HepG2 (cell line): ENCODE measurements around the gene DDR1. TPM values are rescaled to one million over a fixed set of nuclear protein-coding genes. Genes with fewer than 3 reads are reported as not detected.

Experiments
- AKAP8 ChIP-seq: sonication (generic); formaldehyde crosslinking; IDR thresholded peaks from 2 replicates; pipeline ENCODE4 v1.5.1; 2020; ENCODE audit warnings: mild to moderate bottlenecking, missing genetic modification reagents
- FOXA1 ChIP-seq, 2 experiments: fragments of 450-650 bp in 1 of 2; sonication (generic) in 1 of 2; formaldehyde crosslinking in 1 of 2; IDR thresholded peaks; 2 replicates each; pipeline versions ENCODE4 v1.4.0 to v1.6.1; 2016 to 2020; ENCODE audit warnings: missing genetic modification reagents in 1 of 2
- GTF2F1 ChIP-seq: fragments of 150-350 bp; IDR thresholded peaks from 2 replicates; pipeline ENCODE4 v1.6.1; 2014; ENCODE audit warnings: low read length
- HMGA1 ChIP-seq: sonication (generic); formaldehyde crosslinking; conservative IDR thresholded peaks from 2 replicates; pipeline ENCODE4 v1.4.0; 2020; ENCODE audit warnings: missing genetic modification reagents
- KLF16 ChIP-seq, 2 experiments: sonication (generic) in 1 of 2; formaldehyde crosslinking in 1 of 2; IDR thresholded peaks; 2 replicates each; pipeline versions ENCODE4 v1.6.1 to v1.8.0; 2016 to 2023; ENCODE audit warnings: missing genetic modification reagents in 2 of 2, missing compliant biosample characterization in 1 of 2
- MAF1 ChIP-seq: sonication (generic); formaldehyde crosslinking; IDR thresholded peaks from 2 replicates; pipeline ENCODE4 v1.5.0; 2020; ENCODE audit warnings: missing genetic modification reagents, borderline replicate concordance
- ZHX2 ChIP-seq, 2 experiments: sonication (generic) in 1 of 2; formaldehyde crosslinking in 1 of 2; IDR thresholded peaks; 2 replicates each; pipeline versions ENCODE4 v1.6.1 to v1.9.0; 2014 to 2022; ENCODE audit warnings: antibody characterized with exemption in 1 of 2, borderline replicate concordance in 1 of 2, inconsistent platforms in 1 of 2, low read depth in 1 of 2, missing genetic modification reagents in 1 of 2
- ZMYM3 ChIP-seq: sonication (generic); formaldehyde crosslinking; IDR thresholded peaks from 2 replicates; pipeline ENCODE4 v1.5.1; 2020; ENCODE audit warnings: mild to moderate bottlenecking, missing genetic modification reagents
- ZNF256 ChIP-seq: sonication (generic); formaldehyde crosslinking; conservative IDR thresholded peaks from 2 replicates; pipeline ENCODE4 v1.4.0; 2020; ENCODE audit warnings: missing genetic modification reagents
- ZNF282 ChIP-seq: fragments of 450-650 bp; IDR thresholded peaks from 2 replicates; pipeline ENCODE4 v1.6.1; 2018; ENCODE audit not compliant: partially characterized antibody
- ZNF3 ChIP-seq: IDR thresholded peaks from 2 replicates; pipeline ENCODE4 v1.7.0; 2017; ENCODE audit warnings: inconsistent platforms
- ZNF407 ChIP-seq: sonication (generic); formaldehyde crosslinking; IDR thresholded peaks from one replicate; pipeline ENCODE4 v1.5.1; 2020; ENCODE audit warnings: mild to moderate bottlenecking, missing genetic modification reagents; ENCODE audit errors: not compliant biosample characterization
- ZNF484 ChIP-seq: sonication (generic); formaldehyde crosslinking; IDR thresholded peaks from 2 replicates; pipeline ENCODE4 v1.5.1; 2020; ENCODE audit warnings: mild to moderate bottlenecking, low read depth, missing genetic modification reagents, borderline replicate concordance
- ZNF598 ChIP-seq: sonication (generic); formaldehyde crosslinking; IDR thresholded peaks from 2 replicates; pipeline ENCODE4 v1.5.1; 2020; ENCODE audit warnings: mild to moderate bottlenecking, missing genetic modification reagents, borderline replicate concordance
- polyA plus RNA-seq, 8 experiments: library from polyadenylated mRNA; depleted of rRNA in 3 of 8; stranded (reverse) in 7 of 8; unstranded in 1 of 8; fragments of >200 nt; fragmentation: Illumina TruSeq in 4 of 8; extraction: Trizol in 4 of 8; gene quantifications; 2 replicates each; pipeline versions ENCODE4 v1.2.1 to v1.2.3, GENCODE V29; 2011 to 2016; ENCODE audit warnings: low read depth in 4 of 8, missing spikeins in 1 of 8, mixed read lengths in 1 of 8; ENCODE audit not compliant: insufficient read depth in 1 of 8
- total RNA-seq, 5 experiments: library from RNA; depleted of rRNA; stranded (reverse); fragments of >200 nt; fragmentation: Illumina TruSeq; extraction: Trizol; gene quantifications; 2 replicates each; pipeline ENCODE4 v1.2.3, GENCODE V29; 2016; ENCODE audit warnings: low read depth in 1 of 5

DDR1 gene
- total and polyA plus RNA-seq, 2 of the 13 experiments (the other 11 are each of a cell fraction or from before 2014, with no cell fraction given), result 16.7 to 20.2 TPM

GRCh38 chr6:30884521-30885480, 482 bp downstream of the DDR1 start (continued):
- TF ChIP-seq ZHX2 (IDR thresholded peaks at IDR 0.05; ENCODE audit: low read depth), result no peak
- no peak for TF ChIP-seq ZHX2 (CRISPR knock-in tag; IDR thresholded peaks at IDR 0.05; ENCODE audit: borderline replicate concordance)
- TF ChIP-seq ZNF407 (CRISPR knock-in tag), result no peak
- TF ChIP-seq ZNF598 (CRISPR knock-in tag), result no peak
- no peak for TF ChIP-seq ZNF3 (CRISPR knock-in tag)
- TF ChIP-seq FOXA1 (IDR thresholded peaks at IDR 0.05), result no peak
- TF ChIP-seq FOXA1 (CRISPR knock-in tag; IDR thresholded peaks at IDR 0.05), result no peak
- TF ChIP-seq ZNF484 (CRISPR knock-in tag), result no peak
- no peak for TF ChIP-seq KLF16 (CRISPR knock-in tag; IDR thresholded peaks at IDR 0.05)
- no peak for TF ChIP-seq MAF1 (CRISPR knock-in tag)
- TF ChIP-seq ZMYM3 (CRISPR knock-in tag), result no peak
- no peak for TF ChIP-seq ZNF282
- no peak for TF ChIP-seq GTF2F1
- TF ChIP-seq AKAP8, result no peak
- TF ChIP-seq ZNF256, result no peak
- TF ChIP-seq HMGA1 (CRISPR knock-in tag), result no peak
